ENCODE measurements around the gene NUMB. TPM values are rescaled to one million over a fixed set of nuclear protein-coding genes. Genes with fewer than 3 reads are reported as not detected.

The NUMB gene
- total and polyA plus RNA-seq, 2 donors (not counting 1 experiment from before 2014, with no cell fraction given): 36.0 to 151 TPM

GRCh38 chr14:73258845-73259611 lies 199.3 kb downstream of the NUMB start:
- Histone ChIP-seq H3K4me2 (ENCODE audit: extremely low read depth, insufficient read depth, low read length) (no peak overlapping the region), H4K20me1 (ENCODE audit: control insufficient read depth, extremely low read depth, insufficient read depth, low read length) (no peaks in the 10 kb centered on the region), H3K36me3 (ENCODE audit: control insufficient read depth, insufficient read depth, low read length) (no peaks in the 10 kb centered on the region), H3K79me2 (ENCODE audit: control insufficient read depth, insufficient read depth, low read length) (no peaks in the 10 kb centered on the region), H3K9me3 (ENCODE audit: control insufficient read depth, insufficient read depth, low read depth, low read length) (no peaks in the 10 kb centered on the region), H3K27me3 (ENCODE audit: control insufficient read depth, insufficient read depth, low read length) (no peaks in the 10 kb centered on the region), H3K9ac (ENCODE audit: insufficient read depth, low read length) (no peak overlapping the region), H3K4me3 (replicated peaks in 1 of 4; ENCODE audit: control extremely low read depth in 1 of 4, insufficient read depth in 1 of 4, low read depth in 3 of 4, low read length in 4 of 4) (no peak overlapping the region), H3K27ac (ENCODE audit: insufficient read depth, low read length) (no peak overlapping the region), H3K4me1 (ENCODE audit: control insufficient read depth, extremely low read depth, insufficient read depth, low read length) (no peaks in the 10 kb centered on the region), H2AFZ (ENCODE audit: low read length) (no peak overlapping the region)
- DNase-seq (ENCODE audit: low read depth in 2 of 2): no peak
- no peak for TF ChIP-seq CTCF (conservative IDR thresholded peaks at IDR 0.05 in 1 of 2, IDR thresholded peaks at IDR 0.05 in 1 of 2; ENCODE audit: low read depth in 1 of 2, low read length in 2 of 2)
- no peak for TF ChIP-seq EZH2 (IDR thresholded peaks at IDR 0.05; ENCODE audit: low read length, missing control alignments)

- no peak for TF ChIP-seq CTCF (conservative IDR thresholded peaks at IDR 0.05 in 1 of 2, IDR thresholded peaks at IDR 0.05 in 1 of 2; ENCODE audit: low read depth in 1 of 2, low read length in 2 of 2)
- TF ChIP-seq EZH2 (IDR thresholded peaks at IDR 0.05; ENCODE audit: low read length, missing control alignments): no peak
- Histone ChIP-seq H3K9me3 (ENCODE audit: control insufficient read depth, insufficient read depth, low read depth, low read length) (no peaks in the 10 kb centered on the region), H3K9ac (ENCODE audit: insufficient read depth, low read length) (no peak overlapping the region), H3K4me3 (replicated peaks in 1 of 4; ENCODE audit: control extremely low read depth in 1 of 4, insufficient read depth in 1 of 4, low read depth in 3 of 4, low read length in 4 of 4) (no peak overlapping the region), H3K27me3 (ENCODE audit: control insufficient read depth, insufficient read depth, low read length) (no peaks in the 10 kb centered on the region), H3K4me1 (ENCODE audit: control insufficient read depth, extremely low read depth, insufficient read depth, low read length) (no peaks in the 10 kb centered on the region), H3K27ac (ENCODE audit: insufficient read depth, low read length) (no peak overlapping the region), H2AFZ (ENCODE audit: low read length) (no peak overlapping the region), H3K4me2 (ENCODE audit: extremely low read depth, insufficient read depth, low read length) (no peak overlapping the region), H3K79me2 (ENCODE audit: control insufficient read depth, insufficient read depth, low read length) (no peaks in the 10 kb centered on the region), H4K20me1 (ENCODE audit: control insufficient read depth, extremely low read depth, insufficient read depth, low read length) (no peaks in the 10 kb centered on the region), H3K36me3 (ENCODE audit: control insufficient read depth, insufficient read depth, low read length) (no peaks in the 10 kb centered on the region)
- DNase-seq (ENCODE audit: low read depth in 2 of 2): peak in 1 of 2 donors; percentile 37
Observed at GRCh38 chr14:73258076-73258475, 200.3 kb downstream of the NUMB start.

- Histone ChIP-seq H3K4me2 (ENCODE audit: extremely low read depth, insufficient read depth, low read length) (no peak overlapping the region), H3K79me2 (ENCODE audit: control insufficient read depth, insufficient read depth, low read length) (no peaks in the 10 kb centered on the region), H3K27ac (ENCODE audit: insufficient read depth, low read length) (no peak overlapping the region), H3K27me3 (ENCODE audit: control insufficient read depth, insufficient read depth, low read length) (no peaks in the 10 kb centered on the region), H2AFZ (ENCODE audit: low read length) (no peak overlapping the region), H3K36me3 (ENCODE audit: control insufficient read depth, insufficient read depth, low read length) (no peaks in the 10 kb centered on the region), H3K4me1 (ENCODE audit: control insufficient read depth, extremely low read depth, insufficient read depth, low read length) (no peaks in the 10 kb centered on the region), H3K4me3 (replicated peaks in 1 of 4; ENCODE audit: control extremely low read depth in 1 of 4, insufficient read depth in 1 of 4, low read depth in 3 of 4, low read length in 4 of 4) (no peak overlapping the region), H4K20me1 (ENCODE audit: control insufficient read depth, extremely low read depth, insufficient read depth, low read length) (no peaks in the 10 kb centered on the region), H3K9me3 (ENCODE audit: control insufficient read depth, insufficient read depth, low read depth, low read length) (no peaks in the 10 kb centered on the region), H3K9ac (ENCODE audit: insufficient read depth, low read length) (no peak overlapping the region)
- DNase-seq (ENCODE audit: low read depth in 2 of 2): no peak
- no peak for TF ChIP-seq EZH2 (IDR thresholded peaks at IDR 0.05; ENCODE audit: low read length, missing control alignments)
- no peak for TF ChIP-seq CTCF (conservative IDR thresholded peaks at IDR 0.05 in 1 of 2, IDR thresholded peaks at IDR 0.05 in 1 of 2; ENCODE audit: low read depth in 1 of 2, low read length in 2 of 2)
Observed at GRCh38 chr14:73255693-73256225, 202.6 kb downstream of the NUMB start.
